Nephron progenitor cell (in vitro differentiated cells): ENCODE data around the gene DNASE1L1.

Source experiments
- DNase-seq: peaks from one replicate; pipeline ENCODE4 v3.0.0; 2021
- H3K27ac Mint-ChIP-seq: 2 replicates; pipeline ENCODE4 v1.8.0; 2021; ENCODE audit warnings: mild to moderate bottlenecking, moderate library complexity, mixed read lengths
- H3K27me3 Mint-ChIP-seq: 2 replicates; pipeline ENCODE4 v1.8.0; 2021; ENCODE audit warnings: mild to moderate bottlenecking, low read depth, mixed read lengths; ENCODE audit not compliant: poor library complexity
- H3K36me3 Mint-ChIP-seq: 2 replicates; pipeline ENCODE4 v1.8.0; 2021; ENCODE audit warnings: low read depth, mixed read lengths
- H3K4me1 Mint-ChIP-seq: 2 replicates; pipeline ENCODE4 v1.8.0; 2021; ENCODE audit warnings: mixed read lengths
- H3K4me3 Mint-ChIP-seq: 2 replicates; pipeline ENCODE4 v1.8.0; 2021; ENCODE audit warnings: mild to moderate bottlenecking, moderate library complexity, mixed read lengths
- H3K9me3 Mint-ChIP-seq: 2 replicates; pipeline ENCODE4 v1.8.0; 2021; ENCODE audit warnings: mild to moderate bottlenecking, moderate library complexity, mixed read lengths
- TF ChIP-seq, protein P1 (sequence below): fragments of 200-600 bp; sonication (generic); IDR thresholded peaks from 2 replicates; pipeline ENCODE4 v1.5.0; 2021; ENCODE audit warnings: antibody characterized with exemption

Gene DNASE1L1

DNA sequence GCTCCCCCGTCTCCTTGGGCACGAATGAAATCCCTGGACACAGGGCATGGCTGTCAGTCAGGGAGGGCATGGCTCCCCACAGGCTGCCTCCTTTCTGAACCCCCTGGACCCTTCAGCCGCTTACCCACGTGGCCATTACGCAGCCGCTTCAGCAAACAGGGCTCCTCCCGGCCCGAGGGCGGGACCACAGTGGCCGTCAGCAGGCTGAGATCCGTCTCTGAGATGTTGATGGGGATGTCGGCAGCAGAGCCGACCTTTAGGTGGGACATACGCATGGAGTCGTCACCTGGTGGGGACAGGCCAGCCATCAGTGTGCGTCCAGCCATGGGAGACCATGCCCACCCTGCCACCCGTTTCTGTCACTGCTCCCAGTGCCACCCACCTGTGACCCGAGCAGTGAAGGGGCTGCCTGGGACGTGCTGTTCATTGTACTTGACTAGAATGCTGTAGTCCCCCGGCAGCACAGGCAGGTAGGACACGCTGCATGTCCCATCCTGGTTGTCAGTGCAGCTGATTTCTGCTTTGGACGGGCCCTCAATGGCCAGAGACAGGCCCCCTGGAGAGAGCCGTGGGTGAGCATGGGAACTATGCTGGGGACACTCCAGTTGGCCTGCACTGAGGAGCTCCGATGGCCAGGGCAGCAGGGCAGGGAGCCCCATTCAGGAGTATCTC is 55.7 kb downstream of the DNASE1L1 start:
- no peak overlapping the region for H3K4me3 Mint-ChIP-seq
- no peak for DNase-seq
- no peaks in the 10 kb centered on the region for H3K4me1 Mint-ChIP-seq
- H3K27ac Mint-ChIP-seq: no peak overlapping the region
- H3K36me3 Mint-ChIP-seq: peaks cover 9% of the 10 kb centered on the region
- no peaks in the 10 kb centered on the region for H3K27me3 Mint-ChIP-seq
- peaks cover 16% of the 10 kb centered on the region for H3K9me3 Mint-ChIP-seq
- TF ChIP-seq, protein P1, sequence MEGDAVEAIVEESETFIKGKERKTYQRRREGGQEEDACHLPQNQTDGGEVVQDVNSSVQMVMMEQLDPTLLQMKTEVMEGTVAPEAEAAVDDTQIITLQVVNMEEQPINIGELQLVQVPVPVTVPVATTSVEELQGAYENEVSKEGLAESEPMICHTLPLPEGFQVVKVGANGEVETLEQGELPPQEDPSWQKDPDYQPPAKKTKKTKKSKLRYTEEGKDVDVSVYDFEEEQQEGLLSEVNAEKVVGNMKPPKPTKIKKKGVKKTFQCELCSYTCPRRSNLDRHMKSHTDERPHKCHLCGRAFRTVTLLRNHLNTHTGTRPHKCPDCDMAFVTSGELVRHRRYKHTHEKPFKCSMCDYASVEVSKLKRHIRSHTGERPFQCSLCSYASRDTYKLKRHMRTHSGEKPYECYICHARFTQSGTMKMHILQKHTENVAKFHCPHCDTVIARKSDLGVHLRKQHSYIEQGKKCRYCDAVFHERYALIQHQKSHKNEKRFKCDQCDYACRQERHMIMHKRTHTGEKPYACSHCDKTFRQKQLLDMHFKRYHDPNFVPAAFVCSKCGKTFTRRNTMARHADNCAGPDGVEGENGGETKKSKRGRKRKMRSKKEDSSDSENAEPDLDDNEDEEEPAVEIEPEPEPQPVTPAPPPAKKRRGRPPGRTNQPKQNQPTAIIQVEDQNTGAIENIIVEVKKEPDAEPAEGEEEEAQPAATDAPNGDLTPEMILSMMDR: no peak

DNA sequence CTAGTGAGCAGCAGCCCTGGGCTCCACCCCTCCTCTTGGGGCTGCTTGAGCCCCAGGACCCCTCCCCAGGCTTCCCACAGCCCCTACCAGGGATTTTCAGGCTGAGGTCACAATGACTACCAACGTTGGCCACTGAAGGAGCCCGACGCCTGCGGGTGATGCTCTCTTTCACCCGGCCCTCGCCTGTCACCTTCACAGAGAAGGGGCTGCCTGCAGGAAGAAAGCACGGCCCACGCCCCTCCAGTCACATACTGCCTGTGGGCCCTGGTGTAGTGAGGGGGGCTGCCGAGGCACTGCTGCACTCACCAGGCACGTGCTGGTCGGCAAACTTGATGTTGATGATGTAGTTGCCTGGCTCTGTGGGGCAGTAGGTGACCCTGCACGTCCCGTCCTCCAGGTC is 56.6 kb downstream of the DNASE1L1 start:
- no peak for DNase-seq
- Mint-ChIP-seq H3K4me1 (peaks cover under 1% of the 10 kb centered on the region), H3K27me3 (no peaks in the 10 kb centered on the region), H3K27ac (no peak overlapping the region), H3K4me3 (no peak overlapping the region), H3K9me3 (peaks cover 16% of the 10 kb centered on the region), H3K36me3 (peaks cover 12% of the 10 kb centered on the region)
- TF ChIP-seq, protein P1: no peak

DNA sequence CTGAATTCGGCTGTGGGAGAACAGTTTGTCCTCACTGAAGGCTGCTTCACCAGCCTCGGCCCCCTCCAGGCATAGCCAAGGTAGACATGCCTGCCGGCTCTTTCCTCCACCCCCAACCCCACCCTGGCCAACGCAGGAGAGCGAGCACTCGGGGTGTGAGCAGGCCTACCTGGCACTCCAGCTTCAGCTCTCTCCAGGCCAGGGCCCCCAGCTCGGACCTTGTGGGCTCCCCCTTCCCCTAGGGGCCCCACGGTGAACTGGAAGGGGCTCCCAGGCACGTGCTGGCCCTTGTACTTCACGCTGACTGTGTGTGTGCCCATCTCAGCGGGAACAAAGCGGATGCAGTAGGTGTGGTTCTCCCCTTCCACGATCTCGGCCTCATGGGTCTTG is 57.0 kb downstream of the DNASE1L1 start:
- Mint-ChIP-seq H3K27me3 (no peaks in the 10 kb centered on the region), H3K36me3 (peaks cover 12% of the 10 kb centered on the region), H3K27ac (no peak overlapping the region), H3K9me3 (peaks cover 19% of the 10 kb centered on the region), H3K4me1 (peaks cover 5% of the 10 kb centered on the region), H3K4me3 (no peak overlapping the region)
- TF ChIP-seq, protein P1: no peak
- DNase-seq: no peak
